GM21529 (cell line): ENCODE measurements around the gene HEXIM2.

Experiments
- ATAC-seq: cut with Tn5 transposase; IDR thresholded peaks from one replicate; pipeline ENCODE4 v1.9.1; 2021; ENCODE audit not compliant: unreplicated experiment

The HEXIM2 gene

GRCh38 chr17:45143767-45144198, 17.9 kb upstream of the HEXIM2 start:
- ATAC-seq = no peak

GRCh38 chr17:45144199-45145034, 17.3 kb upstream of the HEXIM2 start:
- no peak for ATAC-seq

GRCh38 chr17:45145035-45145389, 16.7 kb upstream of the HEXIM2 start:
- no peak for ATAC-seq

- ATAC-seq = no peak
Measured at GRCh38 chr17:45146166-45146565, 15.5 kb upstream of the HEXIM2 start.

- no peak for ATAC-seq
Measured at GRCh38 chr17:45146592-45146889, 15.1 kb upstream of the HEXIM2 start.

- no peak for ATAC-seq
Measured at GRCh38 chr17:45146890-45147580, 14.6 kb upstream of the HEXIM2 start.

GRCh38 chr17:45147581-45148182, 14.0 kb upstream of the HEXIM2 start:
- ATAC-seq = no peak

- ATAC-seq = peak; percentile 57
Measured at GRCh38 chr17:45148183-45149036, 13.3 kb upstream of the HEXIM2 start, which contains the start of gene HEXIM1. HEXIM1 (plus strand) TSS chr17:45148475; CDS start chr17:45149191, 716 bp downstream.

GRCh38 chr17:45149037-45149668, 12.5 kb upstream of the HEXIM2 start:
- peak; percentile 37 for ATAC-seq

- no peak for ATAC-seq
Measured at GRCh38 chr17:45149669-45150664, 11.7 kb upstream of the HEXIM2 start.

- ATAC-seq = no peak
Measured at GRCh38 chr17:45150911-45151809, 10.5 kb upstream of the HEXIM2 start.

- no peak for ATAC-seq
Measured at GRCh38 chr17:45155029-45155428, 6.6 kb upstream of the HEXIM2 start.

GRCh38 chr17:45155483-45155882, 6.2 kb upstream of the HEXIM2 start:
- no peak for ATAC-seq

GRCh38 chr17:45156242-45156641, 5.4 kb upstream of the HEXIM2 start:
- no peak for ATAC-seq

GRCh38 chr17:45160447-45161287, 1.0 kb upstream of the HEXIM2 start:
- peak; percentile 21 for ATAC-seq

- ATAC-seq = no peak
Measured at GRCh38 chr17:45162025-45162687, 481 bp downstream of the HEXIM2 start.

GRCh38 chr17:45164734-45165269, 3.1 kb downstream of the HEXIM2 start:
- no peak for ATAC-seq
